ENCODE data around the gene SAMD4A.
A peak's percentile ranks its signal among the peaks of the same experiment; 100 is the strongest.

The SAMD4A gene

DNA sequence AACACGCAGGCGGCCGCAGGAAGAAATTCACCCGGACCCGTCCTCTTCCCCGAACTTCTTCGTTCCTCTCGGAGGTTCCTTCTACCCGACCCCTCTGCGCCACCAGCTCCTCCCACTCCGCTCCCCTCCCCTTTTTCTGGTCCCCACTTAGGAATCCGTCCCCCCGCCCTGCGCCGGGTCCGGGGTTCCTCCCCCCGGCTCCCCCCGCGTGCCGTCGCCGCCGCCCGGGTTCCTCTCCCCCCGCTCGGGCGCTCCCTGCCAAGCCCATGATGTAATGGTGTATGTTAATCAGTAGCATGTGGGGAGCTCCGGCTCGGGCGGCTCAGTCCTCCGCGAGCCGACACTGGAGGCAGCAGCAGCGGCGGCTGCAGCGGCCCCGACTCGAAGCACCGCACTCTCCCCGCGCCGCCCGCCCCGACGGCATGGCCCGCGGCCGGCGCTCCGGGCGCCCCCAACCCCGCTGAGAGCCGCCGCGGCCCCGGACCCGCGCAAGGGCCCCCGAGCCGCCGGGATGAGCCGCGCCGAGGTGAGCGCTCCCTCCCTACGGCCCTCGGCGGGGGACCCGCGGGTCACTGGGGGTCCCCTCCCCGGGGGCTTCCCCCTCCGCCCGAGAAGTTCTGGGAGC, 1.0 kb upstream of the SAMD4A start:
- DNase-seq (ENCODE audit: low read depth in 2 of 2) = peak; percentile 52 to 53

DNA sequence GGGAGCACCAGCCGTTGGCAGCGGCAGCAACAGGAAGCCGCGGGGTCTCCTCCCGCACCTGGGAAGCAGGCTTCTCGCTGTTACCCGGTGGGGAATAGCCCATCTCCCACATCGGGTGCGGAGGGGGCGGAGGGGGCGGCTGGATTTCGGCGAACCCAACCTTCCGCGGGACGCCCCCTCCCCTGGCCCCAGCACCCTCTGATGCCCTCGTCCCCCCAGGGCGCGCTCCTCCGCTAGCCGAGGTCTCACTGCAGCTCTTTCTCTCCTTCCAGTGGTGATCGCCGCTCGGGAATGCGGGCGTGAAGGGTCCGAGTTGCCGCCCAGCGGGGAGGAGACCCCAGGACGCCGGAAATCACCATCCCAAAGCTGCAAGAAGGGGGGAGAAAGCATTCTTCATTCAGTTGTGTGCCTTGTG, 303 bp downstream of the SAMD4A start:
- DNase-seq (ENCODE audit: low read depth in 2 of 2) = no peak

DNA sequence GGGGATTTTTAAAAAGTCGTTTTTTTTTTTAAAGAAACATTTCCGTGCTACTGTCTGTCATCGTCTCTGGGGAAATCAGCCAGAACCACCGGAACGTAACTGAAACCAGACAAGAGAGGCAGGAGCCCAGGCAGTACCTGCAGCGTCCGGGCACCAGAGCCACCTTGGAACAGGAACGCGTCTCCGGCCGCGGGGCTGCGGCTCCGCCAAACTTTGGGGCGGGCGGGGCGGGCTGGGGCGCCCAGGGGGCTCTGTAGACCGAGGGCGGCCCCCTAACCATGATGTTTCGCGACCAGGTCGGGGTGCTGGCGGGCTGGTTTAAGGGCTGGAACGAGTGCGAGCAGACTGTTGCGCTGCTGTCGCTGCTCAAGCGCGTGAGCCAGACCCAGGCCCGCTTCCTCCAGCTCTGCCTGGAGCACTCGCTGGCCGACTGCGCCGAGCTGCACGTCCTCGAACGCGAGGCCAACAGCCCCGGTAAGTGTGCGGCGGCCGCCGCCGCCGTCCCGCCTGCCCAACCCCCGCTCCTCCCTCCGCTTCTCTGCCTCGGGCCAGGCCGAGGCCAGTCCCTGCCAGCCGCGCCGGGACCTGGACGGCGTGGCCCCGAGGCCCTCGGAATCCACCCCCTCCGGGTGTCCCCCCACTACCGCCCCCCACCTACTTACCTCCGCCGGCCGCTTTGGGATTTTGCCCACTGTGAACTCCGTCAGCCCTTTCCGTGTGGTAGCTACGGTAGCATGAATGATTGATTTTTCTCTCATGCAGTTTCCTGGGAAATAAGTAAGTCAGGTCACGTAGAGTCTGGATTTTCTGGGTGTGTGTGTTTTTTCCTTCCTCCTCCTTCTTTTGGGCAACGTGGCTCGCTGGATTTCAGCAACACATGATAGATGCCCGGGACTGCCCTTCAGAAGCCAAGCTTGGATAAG, 972 bp downstream of the SAMD4A start:
- peak in 1 of 2 donors; percentile 34 for DNase-seq (ENCODE audit: low read depth in 2 of 2)

DNA sequence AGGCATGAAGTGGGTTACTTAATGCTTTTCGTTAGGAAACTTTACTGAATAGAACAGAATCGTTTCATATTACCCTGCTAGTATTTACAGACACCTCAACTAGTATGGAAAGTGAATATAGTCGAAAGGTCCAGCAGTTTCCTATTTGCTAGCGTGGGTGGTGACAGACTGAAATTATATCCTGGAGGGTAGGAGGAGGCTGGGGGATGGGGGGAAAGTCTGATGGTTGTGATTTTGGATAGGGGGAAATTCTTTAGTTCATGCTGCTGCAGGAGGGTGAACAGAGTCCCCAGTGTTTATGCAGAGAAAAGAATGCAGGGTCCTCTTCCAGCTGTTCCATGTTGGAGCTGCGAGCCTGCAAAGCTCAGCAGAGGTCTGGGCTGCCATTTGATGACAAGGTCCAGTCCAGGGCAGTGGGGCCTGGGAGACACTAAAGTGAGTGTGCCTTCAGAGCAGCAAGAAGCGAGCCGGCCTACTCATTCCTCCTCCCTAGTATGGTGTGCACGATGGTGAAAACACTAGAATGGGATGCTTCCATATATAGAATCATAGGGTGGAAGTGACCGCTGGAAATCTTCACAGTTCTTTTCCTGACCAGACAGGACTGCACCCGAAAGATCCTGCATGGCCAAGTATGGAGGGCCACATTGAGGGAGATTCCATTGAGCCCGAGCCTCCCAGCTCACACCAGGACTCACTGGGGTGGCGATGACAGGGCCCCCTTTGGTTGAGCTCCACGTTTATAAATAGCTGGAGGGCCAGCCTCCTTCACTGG, 2.1 kb downstream of the SAMD4A start:
- no peak for DNase-seq (ENCODE audit: low read depth in 2 of 2)

DNA sequence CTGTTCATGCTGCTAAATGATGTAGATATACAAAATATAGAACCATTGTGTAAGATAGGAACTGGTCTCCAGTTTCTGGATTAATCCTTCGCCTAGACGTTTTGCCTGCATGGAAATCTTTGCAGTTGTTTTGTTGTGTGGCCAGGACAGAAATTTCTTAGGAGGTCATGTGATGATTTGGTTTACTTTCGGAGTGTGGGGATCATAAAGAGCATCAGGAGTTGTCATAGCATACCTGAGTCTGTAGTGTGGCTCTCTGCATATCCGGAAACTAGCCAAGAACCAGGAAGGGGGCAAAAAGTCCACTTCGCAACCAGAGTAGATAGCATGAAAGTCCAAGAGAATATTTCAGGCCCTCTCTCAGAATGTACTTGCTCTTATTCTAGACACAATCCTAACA, 3.1 kb downstream of the SAMD4A start:
- DNase-seq (ENCODE audit: low read depth in 2 of 2) = no peak

DNA sequence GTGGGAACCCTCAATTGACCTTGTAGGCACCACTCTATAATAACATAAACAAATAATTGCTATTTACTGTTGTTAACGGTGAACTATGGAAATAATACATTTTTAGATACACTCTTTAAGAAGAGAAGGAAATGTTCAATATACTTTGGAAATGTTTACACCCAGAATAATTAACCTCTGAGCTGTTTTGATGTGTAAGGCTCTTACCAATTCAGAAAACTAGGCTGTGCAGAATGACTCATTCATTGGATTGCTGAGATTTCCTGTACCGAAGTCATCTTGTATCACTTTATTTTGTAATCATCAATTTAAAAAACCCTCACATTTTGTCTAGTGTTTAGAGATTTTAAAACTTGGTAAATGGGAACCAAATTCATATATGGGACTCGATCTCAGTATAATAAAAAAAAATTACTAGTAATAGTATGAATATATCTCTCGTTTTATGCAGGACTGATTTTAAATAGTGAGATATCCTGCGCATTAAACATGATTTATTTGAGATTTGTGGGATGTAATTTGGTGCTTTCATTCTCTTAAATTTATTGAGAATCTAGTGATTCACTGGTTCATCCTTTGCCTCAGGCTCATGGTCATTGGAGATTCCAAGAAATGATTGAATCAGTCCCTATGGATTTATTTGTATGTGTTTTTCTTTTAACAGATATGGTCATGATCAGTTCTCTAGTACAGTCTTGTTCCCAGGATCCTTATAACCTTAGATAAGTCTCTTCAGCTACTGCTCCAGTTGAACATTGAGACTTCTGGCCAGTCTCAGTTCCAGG, 3.9 kb downstream of the SAMD4A start:
- DNase-seq (ENCODE audit: low read depth in 2 of 2) = no peak

DNA sequence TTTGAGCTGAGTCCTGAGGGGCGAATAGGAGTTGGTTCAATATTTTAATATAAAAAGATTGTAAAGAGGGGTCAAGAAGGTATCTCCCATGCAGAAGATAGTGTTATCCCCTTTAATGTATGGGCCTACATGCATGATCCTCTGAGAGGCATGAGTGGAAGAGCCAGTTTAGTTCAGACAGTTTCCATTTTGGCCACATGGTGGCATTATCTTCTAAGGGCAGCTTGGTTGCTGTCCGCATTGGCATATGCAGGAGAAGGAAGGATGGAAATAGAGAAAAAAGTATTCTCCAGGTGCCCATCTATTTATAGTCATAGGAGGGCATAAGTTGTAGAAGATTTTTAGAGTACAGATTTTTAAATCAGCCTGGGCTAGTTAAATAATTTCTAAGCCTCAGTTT, 5.4 kb downstream of the SAMD4A start:
- no peak for DNase-seq (ENCODE audit: low read depth in 2 of 2)

DNA sequence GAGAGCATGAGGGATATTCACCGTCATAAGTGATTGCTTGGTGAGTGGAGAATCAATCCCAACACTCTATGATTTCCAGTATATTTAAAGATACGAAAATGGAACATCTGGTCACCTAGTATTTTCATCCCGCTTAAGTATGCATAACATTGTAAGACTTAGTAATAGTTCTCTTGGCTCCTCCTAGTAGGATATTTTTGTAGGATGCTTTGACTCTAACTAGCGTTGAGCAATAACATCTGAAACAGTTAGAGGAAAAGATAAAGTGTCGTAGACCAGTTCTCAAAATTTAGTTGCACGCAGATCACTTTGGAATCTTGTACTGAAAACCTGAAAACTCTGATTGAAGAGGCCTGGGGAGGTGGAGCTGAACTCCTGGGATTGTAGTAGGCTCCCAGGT, 7.6 kb downstream of the SAMD4A start:
- no peak for DNase-seq (ENCODE audit: low read depth in 2 of 2)

DNA sequence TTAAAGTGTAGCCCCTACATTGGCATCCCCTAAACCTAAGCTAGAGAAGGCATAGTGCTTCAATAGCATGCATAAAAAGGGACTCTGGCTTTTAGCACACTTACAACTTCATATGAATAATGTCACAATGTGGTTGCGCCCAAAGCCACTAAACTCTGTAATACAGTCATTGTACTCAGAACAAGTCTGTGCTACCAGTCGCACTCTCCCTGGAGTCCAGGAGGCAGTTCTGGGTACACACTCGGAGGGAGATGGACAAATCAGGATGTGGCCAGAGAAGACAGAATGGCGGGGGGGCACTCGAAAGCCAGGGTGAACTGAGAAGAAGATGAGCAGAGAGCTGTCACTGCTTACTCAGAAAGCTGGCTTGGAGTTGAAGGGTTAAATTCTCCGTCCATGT, 10.6 kb downstream of the SAMD4A start:
- DNase-seq (ENCODE audit: low read depth in 2 of 2) = no peak

DNA sequence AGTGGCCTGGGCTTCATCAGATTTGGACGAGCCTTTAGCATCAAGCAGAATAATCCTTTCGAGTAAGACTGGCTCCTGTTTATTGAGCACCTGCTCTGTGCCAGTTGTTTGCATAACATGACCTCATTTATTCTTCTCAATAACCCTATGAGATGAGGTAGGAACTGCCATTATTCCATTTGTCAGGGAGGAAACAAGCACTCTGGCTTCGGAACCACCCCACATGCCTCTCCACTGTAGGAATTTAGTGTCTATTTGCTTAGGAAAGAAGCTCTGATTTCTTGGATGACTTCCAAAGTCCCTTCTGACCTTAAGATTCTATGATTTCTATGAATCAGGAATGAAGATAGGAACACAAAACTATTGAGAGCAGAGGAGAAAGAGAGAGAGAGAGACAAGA, 11.0 kb downstream of the SAMD4A start:
- no peak for DNase-seq (ENCODE audit: low read depth in 2 of 2)

DNA sequence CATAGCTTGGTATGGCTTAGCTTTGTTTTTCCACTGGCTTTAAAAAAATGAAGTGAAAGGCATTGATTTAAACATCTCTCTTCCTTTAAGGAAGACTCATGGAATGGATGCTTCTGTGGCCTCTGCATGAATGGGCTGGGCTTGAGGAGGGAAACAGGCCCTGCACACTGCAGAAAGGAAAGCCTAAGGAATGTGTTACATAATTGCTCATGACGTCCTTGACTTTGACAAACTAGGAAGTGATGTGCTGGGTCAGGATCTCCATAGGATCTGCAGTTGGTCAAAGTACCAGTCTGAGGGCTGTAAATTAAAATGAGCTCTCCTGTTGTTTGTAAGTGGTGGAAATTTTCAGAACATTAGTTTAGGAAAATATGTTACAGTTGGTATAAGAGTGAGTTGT, 12.7 kb downstream of the SAMD4A start:
- no peak for DNase-seq (ENCODE audit: low read depth in 2 of 2)

DNA sequence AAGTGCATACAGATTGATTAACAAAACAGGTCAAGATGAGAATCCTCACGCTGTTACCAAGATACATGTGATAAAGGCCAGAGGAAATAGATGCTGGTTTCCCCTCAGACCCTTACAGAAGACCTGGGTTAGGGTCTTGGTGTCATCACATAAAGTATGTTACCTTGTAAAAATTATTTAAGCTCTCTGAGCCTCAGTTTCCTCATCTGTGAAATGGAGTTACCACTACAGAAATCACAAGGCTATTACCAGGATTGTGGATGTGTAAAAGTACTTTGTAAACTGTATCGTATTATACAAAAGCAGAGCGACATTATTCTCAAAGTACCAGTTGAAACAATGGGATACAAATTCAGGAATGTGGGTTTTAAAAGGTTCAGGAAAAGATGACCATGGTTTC, 14.0 kb downstream of the SAMD4A start:
- DNase-seq (ENCODE audit: low read depth in 2 of 2) = no peak

DNA sequence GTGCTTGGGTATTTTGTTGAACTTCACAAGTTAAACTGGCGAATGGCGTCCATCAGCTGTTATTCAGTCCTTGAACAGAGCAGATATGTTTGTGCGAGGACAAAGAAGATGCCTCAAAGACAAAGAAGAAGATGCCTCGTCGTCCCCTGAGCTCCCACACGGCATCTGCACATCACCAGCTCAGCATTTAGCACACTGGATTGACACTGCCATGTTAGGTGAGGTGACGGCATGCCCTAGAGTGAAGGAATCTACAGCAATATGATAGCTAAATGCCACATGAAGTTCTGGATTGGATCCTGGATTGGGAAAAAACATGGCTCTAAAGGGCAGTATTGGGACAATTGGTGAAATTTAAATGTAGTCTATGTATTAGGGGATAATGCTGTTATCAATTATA, 15.4 kb downstream of the SAMD4A start:
- DNase-seq (ENCODE audit: low read depth in 2 of 2) = no peak

DNA sequence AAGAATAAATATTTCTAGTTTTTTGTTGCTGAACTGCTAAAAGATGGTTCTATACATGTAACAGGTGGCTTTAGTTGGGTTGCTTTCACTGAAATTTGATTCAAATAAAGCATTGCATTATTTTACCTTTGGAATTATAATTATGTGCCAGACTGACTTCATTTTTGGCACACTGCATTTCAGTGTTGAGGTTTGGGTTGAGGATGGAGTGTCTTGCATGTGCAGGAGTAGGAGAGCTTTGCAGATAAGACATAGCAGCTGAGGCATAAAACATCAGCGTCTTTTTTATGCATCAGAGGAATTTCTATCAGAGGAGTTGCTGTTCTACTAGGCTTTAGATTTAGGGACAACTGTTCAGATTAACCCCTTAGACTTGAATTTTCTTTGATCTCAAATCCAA, 17.2 kb downstream of the SAMD4A start:
- DNase-seq (ENCODE audit: low read depth in 2 of 2) = no peak

DNA sequence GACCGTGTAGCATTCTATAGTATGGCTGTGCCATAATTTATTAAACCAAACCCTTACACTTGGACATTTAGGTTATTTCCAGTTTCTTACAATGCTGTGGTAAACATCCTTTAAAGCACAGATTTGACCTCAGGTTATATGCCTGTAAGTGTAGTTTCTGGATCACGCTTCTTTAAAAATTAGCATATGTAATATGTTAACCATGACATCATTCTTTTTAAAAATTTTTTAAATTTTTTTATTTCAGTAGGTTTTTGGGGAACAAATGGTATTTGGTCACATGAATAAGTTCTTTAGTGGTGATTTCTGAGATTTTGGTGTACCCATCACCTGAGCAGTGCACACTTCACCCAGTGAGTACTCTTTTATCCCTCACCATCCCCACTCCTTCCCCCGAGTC, 18.3 kb downstream of the SAMD4A start:
- no peak for DNase-seq (ENCODE audit: low read depth in 2 of 2)

DNA sequence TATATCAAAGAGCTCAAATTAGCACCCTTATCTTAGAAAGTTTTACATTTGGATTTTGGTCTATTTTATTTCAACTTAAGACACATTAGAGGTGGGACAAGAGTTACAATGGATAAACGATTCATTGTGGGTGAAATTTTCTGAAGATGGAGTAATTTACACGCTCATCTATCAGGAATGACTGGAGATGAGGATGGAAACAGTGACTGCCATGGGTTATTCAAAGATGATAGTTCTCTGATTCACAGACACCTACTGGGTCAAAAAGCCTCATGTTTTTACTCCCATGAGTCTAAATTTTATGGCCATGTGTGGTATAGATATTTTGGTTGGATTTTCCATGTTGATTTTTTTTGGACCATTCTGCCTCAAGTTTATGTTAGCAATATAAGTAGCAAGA, 22.1 kb downstream of the SAMD4A start:
- DNase-seq (ENCODE audit: low read depth in 2 of 2) = no peak

DNA sequence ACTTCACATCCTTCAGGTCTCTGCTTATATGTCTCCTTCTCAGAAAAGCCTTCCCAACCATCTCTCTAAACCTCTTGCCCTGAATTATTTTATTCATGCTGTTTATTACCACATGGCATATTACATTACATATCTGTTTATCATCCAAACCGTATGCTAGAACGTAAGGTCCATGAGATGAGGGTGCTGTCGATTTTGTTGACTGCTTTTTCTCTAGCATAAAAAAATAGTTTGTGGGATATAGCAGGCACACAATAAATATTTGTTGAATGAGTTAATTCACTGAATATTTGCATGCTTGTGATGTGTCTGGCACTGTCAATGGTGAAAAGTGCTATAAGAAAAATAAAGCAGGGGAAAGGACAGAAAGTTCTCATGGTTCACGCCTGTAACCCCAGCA, 22.9 kb downstream of the SAMD4A start:
- no peak for DNase-seq (ENCODE audit: low read depth in 2 of 2)

DNA sequence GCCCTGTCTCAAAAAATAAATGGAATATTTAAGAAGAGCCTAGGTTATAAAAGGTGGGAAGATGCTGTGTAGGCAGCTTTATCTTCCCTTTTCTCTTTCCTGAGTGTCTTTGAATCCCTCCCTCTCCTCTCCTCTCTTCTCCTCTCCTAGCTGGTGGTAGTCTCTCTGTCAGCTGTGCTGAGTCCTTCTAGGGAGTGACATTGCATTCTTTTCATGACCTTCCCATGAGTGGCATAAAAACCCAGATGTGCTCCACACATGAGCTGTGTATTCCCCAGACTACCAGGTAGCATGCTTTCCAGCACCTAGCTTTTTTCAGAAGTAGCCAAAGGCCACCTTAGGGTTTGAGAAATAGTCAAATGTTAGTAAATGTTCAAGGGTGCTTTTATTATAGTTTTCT, 23.6 kb downstream of the SAMD4A start:
- no peak for DNase-seq (ENCODE audit: low read depth in 2 of 2)

DNA sequence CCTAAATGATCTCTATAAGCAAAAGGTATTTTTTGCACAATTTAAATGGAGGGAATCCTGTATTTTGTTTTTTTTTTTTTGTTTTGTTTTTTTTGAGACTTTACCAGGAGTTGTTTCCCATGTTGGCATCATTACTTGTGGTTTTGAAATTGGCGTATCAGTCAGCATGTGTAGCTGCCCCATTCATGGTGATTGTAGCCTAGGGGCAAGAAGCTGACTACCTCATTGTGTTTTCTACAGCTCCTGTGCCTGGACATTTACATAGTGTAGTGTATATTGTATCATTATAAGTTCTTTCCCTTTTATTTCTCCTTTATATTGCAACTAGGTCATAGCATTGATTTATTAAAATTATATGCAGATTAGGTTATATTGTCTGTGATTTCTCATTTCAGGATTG, 24.5 kb downstream of the SAMD4A start:
- no peak for DNase-seq (ENCODE audit: low read depth in 2 of 2)

DNA sequence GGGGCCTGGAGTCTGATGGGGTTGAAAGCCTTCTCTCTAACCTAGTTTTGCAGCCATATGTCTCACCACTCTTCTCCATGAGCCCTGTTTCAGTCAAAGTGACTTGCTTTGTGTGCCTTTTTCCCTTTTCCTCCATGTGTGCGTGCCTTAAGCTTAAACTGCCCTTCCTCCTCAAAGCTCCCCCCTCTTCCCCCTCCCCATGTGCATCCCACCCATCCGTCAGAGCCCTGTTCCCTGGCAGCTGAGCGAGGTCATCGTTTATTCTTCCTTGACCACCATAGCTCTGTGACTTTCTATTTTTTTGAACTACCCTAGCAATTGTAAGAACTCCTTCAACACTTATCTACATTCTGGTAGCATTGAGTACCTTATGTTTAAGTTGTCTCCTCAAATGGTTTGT, 24.9 kb downstream of the SAMD4A start:
- no peak for DNase-seq (ENCODE audit: low read depth in 2 of 2)

DNA sequence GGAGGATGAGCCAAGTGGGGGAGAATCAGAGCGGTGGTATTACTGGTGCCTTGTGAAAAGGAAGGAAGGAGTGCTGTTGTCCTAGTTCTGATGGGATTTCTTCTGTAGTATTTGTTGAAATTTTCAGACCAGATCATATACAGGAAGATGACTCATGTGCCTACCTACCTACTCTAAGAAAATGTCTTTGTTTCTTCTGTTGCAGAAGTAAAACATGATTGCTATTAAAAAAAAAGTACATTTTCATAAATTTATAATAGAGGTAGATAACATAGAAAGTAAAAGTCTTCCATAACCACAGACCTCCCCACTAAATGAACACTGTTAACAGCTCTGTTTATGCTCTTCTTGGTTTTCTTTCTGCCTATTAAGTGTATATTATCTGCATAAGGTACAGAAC, 26.9 kb downstream of the SAMD4A start:
- DNase-seq (ENCODE audit: low read depth in 2 of 2) = no peak

DNA sequence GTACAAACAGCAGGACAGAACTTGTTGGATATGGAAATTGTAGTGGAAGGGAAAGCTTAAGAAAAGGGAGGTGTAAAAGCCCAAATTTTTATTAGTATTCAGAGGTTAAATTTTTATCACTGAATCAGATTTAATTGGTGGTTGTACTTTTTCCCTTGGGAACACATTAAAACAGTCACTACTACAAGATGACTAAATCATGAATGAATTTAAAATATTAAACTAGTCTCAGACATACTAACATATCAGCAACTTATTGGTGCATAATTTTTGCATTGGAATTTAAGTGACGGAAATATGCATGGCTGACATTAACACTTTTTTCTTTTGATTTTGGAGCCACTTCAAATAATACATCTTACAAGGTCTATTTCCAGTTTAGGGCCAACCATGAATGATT, 27.6 kb downstream of the SAMD4A start:
- no peak for DNase-seq (ENCODE audit: low read depth in 2 of 2)

Measured in activated CD4-positive, alpha-beta T cell treated with anti-CD3 and anti-CD28 coated beads for 24 hours (primary cell).